ENCODE data around the gene CDH13.

CDH13 gene

DNA sequence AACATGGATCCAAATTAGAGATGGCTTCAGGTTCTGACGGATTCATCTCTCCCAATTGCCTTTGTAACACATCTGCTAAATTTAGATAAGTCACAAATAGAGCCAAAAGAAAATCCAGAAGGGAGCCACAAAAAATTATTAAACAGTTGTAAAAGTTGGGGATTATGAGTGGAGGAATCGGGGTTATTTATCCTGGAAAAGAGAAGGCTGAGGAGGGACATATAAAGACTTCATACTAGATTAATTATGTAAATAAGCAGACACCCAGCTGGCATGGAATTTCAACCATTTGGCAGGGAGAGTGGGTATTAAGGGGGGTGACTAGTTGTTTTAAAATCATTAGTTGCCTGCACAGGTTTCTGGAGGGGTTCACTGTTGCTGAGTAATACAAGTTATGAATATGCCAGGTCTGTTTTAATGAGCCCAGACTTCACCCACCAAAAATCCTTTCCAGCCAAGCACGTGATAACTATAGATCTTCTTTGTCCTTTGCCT is 89.6 kb downstream of the CDH13 start (continued):
- TF ChIP-seq, protein P1, sequence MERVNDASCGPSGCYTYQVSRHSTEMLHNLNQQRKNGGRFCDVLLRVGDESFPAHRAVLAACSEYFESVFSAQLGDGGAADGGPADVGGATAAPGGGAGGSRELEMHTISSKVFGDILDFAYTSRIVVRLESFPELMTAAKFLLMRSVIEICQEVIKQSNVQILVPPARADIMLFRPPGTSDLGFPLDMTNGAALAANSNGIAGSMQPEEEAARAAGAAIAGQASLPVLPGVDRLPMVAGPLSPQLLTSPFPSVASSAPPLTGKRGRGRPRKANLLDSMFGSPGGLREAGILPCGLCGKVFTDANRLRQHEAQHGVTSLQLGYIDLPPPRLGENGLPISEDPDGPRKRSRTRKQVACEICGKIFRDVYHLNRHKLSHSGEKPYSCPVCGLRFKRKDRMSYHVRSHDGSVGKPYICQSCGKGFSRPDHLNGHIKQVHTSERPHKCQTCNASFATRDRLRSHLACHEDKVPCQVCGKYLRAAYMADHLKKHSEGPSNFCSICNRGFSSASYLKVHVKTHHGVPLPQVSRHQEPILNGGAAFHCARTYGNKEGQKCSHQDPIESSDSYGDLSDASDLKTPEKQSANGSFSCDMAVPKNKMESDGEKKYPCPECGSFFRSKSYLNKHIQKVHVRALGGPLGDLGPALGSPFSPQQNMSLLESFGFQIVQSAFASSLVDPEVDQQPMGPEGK (CRISPR knock-in tag; IDR thresholded peaks at IDR 0.05; ENCODE audit: borderline replicate concordance) = no peak
- TF ChIP-seq ZFP30 (CRISPR knock-in tag; IDR thresholded peaks at IDR 0.05) = no peak
- TF ChIP-seq SNAI2 (CRISPR knock-in tag; IDR thresholded peaks at IDR 0.05) = no peak

DNA sequence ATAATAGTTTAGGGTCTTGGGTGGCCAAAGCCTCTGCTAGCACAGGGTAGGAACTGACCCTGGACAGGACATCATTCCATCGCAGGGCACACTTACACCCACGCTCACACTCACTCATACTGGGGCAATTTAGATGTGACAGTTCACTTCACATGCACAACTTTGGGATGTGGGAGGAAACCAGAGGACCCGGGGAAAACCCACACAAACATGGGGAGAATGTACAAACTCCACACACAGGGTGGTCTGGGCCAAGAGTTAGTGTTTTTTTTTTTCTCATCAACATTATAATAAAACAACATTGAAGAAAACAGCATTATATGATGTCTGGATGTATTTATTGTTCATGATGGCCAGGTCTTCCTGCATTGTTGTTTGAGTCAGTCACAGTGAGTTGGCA is 93.6 kb downstream of the CDH13 start:
- no peak for ATAC-seq
- TF ChIP-seq CSDC2 (CRISPR knock-in tag; IDR thresholded peaks at IDR 0.05) (no peak), ZC3H10 (CRISPR knock-in tag; IDR thresholded peaks at IDR 0.05) (no peak), RARB (CRISPR knock-in tag; IDR thresholded peaks at IDR 0.05) (no peak), TCF4 (CRISPR knock-in tag; IDR thresholded peaks at IDR 0.05; ENCODE audit: borderline replicate concordance) (no peak), TOX (CRISPR knock-in tag; IDR thresholded peaks at IDR 0.05; ENCODE audit: borderline replicate concordance) (no peak), ZFP3 (CRISPR knock-in tag; IDR thresholded peaks at IDR 0.05) (no peak), ARNTL (CRISPR knock-in tag; IDR thresholded peaks at IDR 0.05; ENCODE audit: borderline replicate concordance, low read depth) (no peak), ZFP30 (CRISPR knock-in tag; IDR thresholded peaks at IDR 0.05) (no peak), ISL1 (CRISPR knock-in tag; IDR thresholded peaks at IDR 0.05) (no peak), ZNF8 (CRISPR knock-in tag; IDR thresholded peaks at IDR 0.05) (no peak), ESRRG (CRISPR knock-in tag; IDR thresholded peaks at IDR 0.05) (no peak), OSR1 (CRISPR knock-in tag; IDR thresholded peaks at IDR 0.05) (no peak), PPARA (CRISPR knock-in tag; IDR thresholded peaks at IDR 0.05; ENCODE audit: borderline replicate concordance) (no peak)
- TF ChIP-seq, protein P2, sequence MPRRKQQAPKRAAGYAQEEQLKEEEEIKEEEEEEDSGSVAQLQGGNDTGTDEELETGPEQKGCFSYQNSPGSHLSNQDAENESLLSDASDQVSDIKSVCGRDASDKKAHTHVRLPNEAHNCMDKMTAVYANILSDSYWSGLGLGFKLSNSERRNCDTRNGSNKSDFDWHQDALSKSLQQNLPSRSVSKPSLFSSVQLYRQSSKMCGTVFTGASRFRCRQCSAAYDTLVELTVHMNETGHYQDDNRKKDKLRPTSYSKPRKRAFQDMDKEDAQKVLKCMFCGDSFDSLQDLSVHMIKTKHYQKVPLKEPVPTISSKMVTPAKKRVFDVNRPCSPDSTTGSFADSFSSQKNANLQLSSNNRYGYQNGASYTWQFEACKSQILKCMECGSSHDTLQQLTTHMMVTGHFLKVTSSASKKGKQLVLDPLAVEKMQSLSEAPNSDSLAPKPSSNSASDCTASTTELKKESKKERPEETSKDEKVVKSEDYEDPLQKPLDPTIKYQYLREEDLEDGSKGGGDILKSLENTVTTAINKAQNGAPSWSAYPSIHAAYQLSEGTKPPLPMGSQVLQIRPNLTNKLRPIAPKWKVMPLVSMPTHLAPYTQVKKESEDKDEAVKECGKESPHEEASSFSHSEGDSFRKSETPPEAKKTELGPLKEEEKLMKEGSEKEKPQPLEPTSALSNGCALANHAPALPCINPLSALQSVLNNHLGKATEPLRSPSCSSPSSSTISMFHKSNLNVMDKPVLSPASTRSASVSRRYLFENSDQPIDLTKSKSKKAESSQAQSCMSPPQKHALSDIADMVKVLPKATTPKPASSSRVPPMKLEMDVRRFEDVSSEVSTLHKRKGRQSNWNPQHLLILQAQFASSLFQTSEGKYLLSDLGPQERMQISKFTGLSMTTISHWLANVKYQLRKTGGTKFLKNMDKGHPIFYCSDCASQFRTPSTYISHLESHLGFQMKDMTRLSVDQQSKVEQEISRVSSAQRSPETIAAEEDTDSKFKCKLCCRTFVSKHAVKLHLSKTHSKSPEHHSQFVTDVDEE (CRISPR knock-in tag; IDR thresholded peaks at IDR 0.05) = no peak
- TF ChIP-seq, protein P3, sequence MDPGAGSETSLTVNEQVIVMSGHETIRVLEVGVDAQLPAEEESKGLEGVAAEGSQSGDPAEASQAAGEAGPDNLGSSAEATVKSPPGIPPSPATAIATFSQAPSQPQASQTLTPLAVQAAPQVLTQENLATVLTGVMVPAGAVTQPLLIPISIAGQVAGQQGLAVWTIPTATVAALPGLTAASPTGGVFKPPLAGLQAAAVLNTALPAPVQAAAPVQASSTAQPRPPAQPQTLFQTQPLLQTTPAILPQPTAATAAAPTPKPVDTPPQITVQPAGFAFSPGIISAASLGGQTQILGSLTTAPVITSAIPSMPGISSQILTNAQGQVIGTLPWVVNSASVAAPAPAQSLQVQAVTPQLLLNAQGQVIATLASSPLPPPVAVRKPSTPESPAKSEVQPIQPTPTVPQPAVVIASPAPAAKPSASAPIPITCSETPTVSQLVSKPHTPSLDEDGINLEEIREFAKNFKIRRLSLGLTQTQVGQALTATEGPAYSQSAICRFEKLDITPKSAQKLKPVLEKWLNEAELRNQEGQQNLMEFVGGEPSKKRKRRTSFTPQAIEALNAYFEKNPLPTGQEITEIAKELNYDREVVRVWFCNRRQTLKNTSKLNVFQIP (CRISPR knock-in tag; IDR thresholded peaks at IDR 0.05; ENCODE audit: borderline replicate concordance, low read depth) = no peak

DNA sequence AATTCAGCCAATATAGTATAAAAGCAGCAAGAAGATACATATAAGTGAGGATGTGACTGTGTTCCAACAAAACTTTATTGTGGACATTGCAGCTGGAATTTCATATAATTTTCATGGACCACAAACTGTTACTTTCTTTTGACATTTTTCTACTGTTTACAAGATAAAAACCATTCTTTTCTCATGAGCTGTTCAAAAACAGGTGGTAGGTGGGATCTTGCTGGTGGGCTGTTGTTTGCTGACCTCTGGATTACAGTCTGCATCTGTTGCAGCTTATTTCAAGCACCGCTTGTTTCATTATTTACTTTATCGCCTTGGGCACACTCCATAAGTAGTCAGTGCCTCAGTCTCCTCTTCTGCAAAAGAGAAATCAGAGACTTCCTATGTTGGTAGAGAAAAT is 99.5 kb downstream of the CDH13 start:
- ATAC-seq = no peak

DNA sequence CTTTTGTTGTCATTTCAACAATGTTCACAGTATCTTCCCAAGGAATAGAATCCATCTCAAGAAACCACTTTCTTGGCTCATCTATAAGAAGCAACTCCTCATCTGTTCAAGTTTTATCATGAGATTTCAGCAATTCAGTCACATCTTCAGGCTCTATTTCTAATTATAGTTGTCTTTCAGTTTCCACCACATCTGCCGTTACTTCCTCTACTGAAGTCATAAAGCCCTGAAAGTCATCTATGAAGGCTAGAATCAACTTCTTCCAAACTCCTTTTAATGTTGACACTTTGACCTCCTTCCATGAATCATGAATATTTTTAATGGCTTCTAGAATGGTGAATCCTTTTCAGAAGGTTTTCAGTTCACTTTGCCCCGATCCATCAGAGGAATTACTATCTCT is 102.1 kb downstream of the CDH13 start:
- no peak for ATAC-seq
- TF ChIP-seq, protein P4, sequence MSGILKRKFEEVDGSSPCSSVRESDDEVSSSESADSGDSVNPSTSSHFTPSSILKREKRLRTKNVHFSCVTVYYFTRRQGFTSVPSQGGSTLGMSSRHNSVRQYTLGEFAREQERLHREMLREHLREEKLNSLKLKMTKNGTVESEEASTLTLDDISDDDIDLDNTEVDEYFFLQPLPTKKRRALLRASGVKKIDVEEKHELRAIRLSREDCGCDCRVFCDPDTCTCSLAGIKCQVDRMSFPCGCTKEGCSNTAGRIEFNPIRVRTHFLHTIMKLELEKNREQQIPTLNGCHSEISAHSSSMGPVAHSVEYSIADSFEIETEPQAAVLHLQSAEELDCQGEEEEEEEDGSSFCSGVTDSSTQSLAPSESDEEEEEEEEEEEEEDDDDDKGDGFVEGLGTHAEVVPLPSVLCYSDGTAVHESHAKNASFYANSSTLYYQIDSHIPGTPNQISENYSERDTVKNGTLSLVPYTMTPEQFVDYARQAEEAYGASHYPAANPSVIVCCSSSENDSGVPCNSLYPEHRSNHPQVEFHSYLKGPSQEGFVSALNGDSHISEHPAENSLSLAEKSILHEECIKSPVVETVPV (CRISPR knock-in tag; IDR thresholded peaks at IDR 0.05) = no peak
- TF ChIP-seq PPARA (CRISPR knock-in tag; IDR thresholded peaks at IDR 0.05; ENCODE audit: borderline replicate concordance) = no peak
- TF ChIP-seq ZC3H10 (CRISPR knock-in tag; IDR thresholded peaks at IDR 0.05) = no peak
- TF ChIP-seq ZNF8 (CRISPR knock-in tag; IDR thresholded peaks at IDR 0.05) = no peak
- no peak for TF ChIP-seq GLIS3 (CRISPR knock-in tag; IDR thresholded peaks at IDR 0.05)
- no peak for TF ChIP-seq TOX (CRISPR knock-in tag; IDR thresholded peaks at IDR 0.05; ENCODE audit: borderline replicate concordance)
- no peak for TF ChIP-seq ZNF70 (CRISPR knock-in tag; IDR thresholded peaks at IDR 0.05)
- TF ChIP-seq, protein P5, sequence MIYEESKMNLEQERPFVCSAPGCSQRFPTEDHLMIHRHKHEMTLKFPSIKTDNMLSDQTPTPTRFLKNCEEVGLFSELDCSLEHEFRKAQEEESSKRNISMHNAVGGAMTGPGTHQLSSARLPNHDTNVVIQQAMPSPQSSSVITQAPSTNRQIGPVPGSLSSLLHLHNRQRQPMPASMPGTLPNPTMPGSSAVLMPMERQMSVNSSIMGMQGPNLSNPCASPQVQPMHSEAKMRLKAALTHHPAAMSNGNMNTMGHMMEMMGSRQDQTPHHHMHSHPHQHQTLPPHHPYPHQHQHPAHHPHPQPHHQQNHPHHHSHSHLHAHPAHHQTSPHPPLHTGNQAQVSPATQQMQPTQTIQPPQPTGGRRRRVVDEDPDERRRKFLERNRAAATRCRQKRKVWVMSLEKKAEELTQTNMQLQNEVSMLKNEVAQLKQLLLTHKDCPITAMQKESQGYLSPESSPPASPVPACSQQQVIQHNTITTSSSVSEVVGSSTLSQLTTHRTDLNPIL (CRISPR knock-in tag; IDR thresholded peaks at IDR 0.05; ENCODE audit: low read depth) = no peak
- TF ChIP-seq ZNF565 (CRISPR knock-in tag; conservative IDR thresholded peaks at IDR 0.05; ENCODE audit: low read depth) = no peak
- no peak for TF ChIP-seq OSR1 (CRISPR knock-in tag; IDR thresholded peaks at IDR 0.05)
- no peak for TF ChIP-seq ZFP30 (CRISPR knock-in tag; IDR thresholded peaks at IDR 0.05)
- TF ChIP-seq, protein P3 (CRISPR knock-in tag; IDR thresholded peaks at IDR 0.05; ENCODE audit: borderline replicate concordance, low read depth) = no peak

More for the DNA sequence above, 99.5 kb downstream of the CDH13 start:
- TF ChIP-seq ZFP3 (CRISPR knock-in tag; IDR thresholded peaks at IDR 0.05) = no peak
- no peak for TF ChIP-seq ZNF70 (CRISPR knock-in tag; IDR thresholded peaks at IDR 0.05)
- no peak for TF ChIP-seq TOX (CRISPR knock-in tag; IDR thresholded peaks at IDR 0.05; ENCODE audit: borderline replicate concordance)
- TF ChIP-seq GLIS3 (CRISPR knock-in tag; IDR thresholded peaks at IDR 0.05) = no peak
- no peak for TF ChIP-seq CSDC2 (CRISPR knock-in tag; IDR thresholded peaks at IDR 0.05)
- TF ChIP-seq ISL1 (CRISPR knock-in tag; IDR thresholded peaks at IDR 0.05) = no peak
- TF ChIP-seq PPARA (CRISPR knock-in tag; IDR thresholded peaks at IDR 0.05; ENCODE audit: borderline replicate concordance) = no peak
- TF ChIP-seq ZFP30 (CRISPR knock-in tag; IDR thresholded peaks at IDR 0.05) = no peak

Measured in SK-N-SH treated with all-trans-retinoic acid at 6 μM for 48 hours (cell line).